Activated CD4-positive, alpha-beta T cell treated with anti-CD3 and anti-CD28 coated beads, Interleukin-10, Interleukin-2, amounts not matched to agents 100 ng/mL and 50 ng/mL, durations not matched to agents 16 hours and 8 hours (primary cell): ENCODE results near the gene CD180.
A peak's percentile ranks its signal among the peaks of the same experiment; 100 is the strongest.

Experiments used
- DNase-seq: peaks from one replicate; pipeline ENCODE4 v3.0.0-alpha.2; 2020

The CD180 gene

GRCh38 chr5:67156976-67157583, 39.5 kb downstream of the CD180 start:
- DNase-seq = peak; percentile 57

GRCh38 chr5:67154556-67155206, 41.9 kb downstream of the CD180 start:
- DNase-seq = no peak

GRCh38 chr5:67153292-67153691, 43.3 kb downstream of the CD180 start:
- no peak for DNase-seq

GRCh38 chr5:67152400-67152799, 44.2 kb downstream of the CD180 start:
- no peak for DNase-seq

GRCh38 chr5:67149951-67150523, 46.6 kb downstream of the CD180 start:
- no peak for DNase-seq

- DNase-seq = no peak
Measured at GRCh38 chr5:67149057-67149950, 47.3 kb downstream of the CD180 start.

- DNase-seq = no peak
Measured at GRCh38 chr5:67147760-67148159, 48.8 kb downstream of the CD180 start.

GRCh38 chr5:67146981-67147380, 49.6 kb downstream of the CD180 start:
- DNase-seq = no peak

- DNase-seq = no peak
Measured at GRCh38 chr5:67146574-67146973, 50.0 kb downstream of the CD180 start.

GRCh38 chr5:67144183-67144639, 52.4 kb downstream of the CD180 start:
- no peak for DNase-seq

GRCh38 chr5:67143549-67143948, 53.0 kb downstream of the CD180 start:
- no peak for DNase-seq

GRCh38 chr5:67142816-67143215, 53.8 kb downstream of the CD180 start:
- DNase-seq = no peak

- DNase-seq = no peak
Measured at GRCh38 chr5:67141644-67142043, 55.0 kb downstream of the CD180 start.

- no peak for DNase-seq
Measured at GRCh38 chr5:67140413-67140812, 56.2 kb downstream of the CD180 start.

GRCh38 chr5:67139030-67139429, 57.6 kb downstream of the CD180 start:
- DNase-seq = no peak

- no peak for DNase-seq
Measured at GRCh38 chr5:67135381-67135984, 61.1 kb downstream of the CD180 start.

GRCh38 chr5:67133776-67134175, 62.8 kb downstream of the CD180 start:
- no peak for DNase-seq

- DNase-seq = no peak
Measured at GRCh38 chr5:67133217-67133616, 63.4 kb downstream of the CD180 start.

- DNase-seq = no peak
Measured at GRCh38 chr5:67129768-67130167, 66.8 kb downstream of the CD180 start.
